ENCODE data around the gene MACROD2. TPM values are rescaled to one million over a fixed set of nuclear protein-coding genes. Genes with fewer than 3 reads are reported as not detected.

The MACROD2 gene
- polyA plus RNA-seq, 1 donor (not counting 4 experiments of a cell fraction or from before 2014, with no cell fraction given), result 0.71 TPM

DNA sequence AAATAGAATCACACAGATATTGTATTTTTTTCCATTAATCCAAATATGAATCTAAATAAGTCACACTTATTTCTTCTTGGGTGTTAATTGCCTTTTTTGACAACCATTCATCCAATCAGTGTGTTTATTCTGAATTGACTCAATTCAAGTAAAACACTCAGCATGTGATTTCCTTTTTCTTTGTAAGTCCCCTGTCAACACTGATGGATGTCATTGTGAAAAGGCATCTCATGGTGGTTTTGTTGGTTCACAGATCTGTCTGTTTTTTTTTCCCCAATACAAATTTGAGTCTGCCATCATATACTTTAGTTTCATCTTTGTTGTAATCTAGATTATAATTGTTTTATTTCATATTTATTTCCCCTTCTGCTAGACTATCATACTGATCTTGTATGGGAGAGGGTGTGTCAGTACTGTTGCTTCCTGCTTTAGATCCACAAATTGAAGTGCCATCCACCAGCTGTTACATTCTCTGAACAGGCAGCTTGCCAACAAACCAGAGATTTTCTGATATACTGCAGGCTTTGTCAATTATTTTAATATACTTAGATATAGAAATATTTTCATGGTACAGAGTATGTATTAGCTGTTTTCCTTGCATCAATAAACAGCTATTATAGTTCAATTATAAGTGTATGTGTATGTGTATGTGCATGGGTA, 406.3 kb downstream of the MACROD2 start:
- H3K27me3 ChIP-seq (ENCODE audit: control insufficient read depth, extremely low read depth, insufficient read depth, low read length), result no peaks in the 10 kb centered on the region
- H3K9me1 ChIP-seq (ENCODE audit: control insufficient read depth, extremely low read depth, insufficient read depth, low read length), result no peaks in the 10 kb centered on the region
- H3K4me1 ChIP-seq (ENCODE audit: control insufficient read depth, extremely low read depth, insufficient read depth, low read length), result peaks cover 12% of the 10 kb centered on the region
- no peak overlapping the region for H3K27ac ChIP-seq (ENCODE audit: control insufficient read depth, insufficient read depth, low read length)
- H2AFZ ChIP-seq (ENCODE audit: control insufficient read depth, low read length), result no peak overlapping the region
- FAIRE-seq (no peak), DNase-seq (ENCODE audit: low read depth, low spot score) (no peak)
- dilution Hi-C loops (cut with MboI; ENCODE audit: extremely low pct_ligation_motif_present, low sequenced_read_pairs), result no loop called here
- H3K36me3 ChIP-seq (ENCODE audit: control insufficient read depth in 2 of 2, extremely low read depth in 1 of 2, insufficient read depth in 2 of 2, low read length in 2 of 2), result no peaks in the 10 kb centered on the region
- TF ChIP-seq, protein P1, sequence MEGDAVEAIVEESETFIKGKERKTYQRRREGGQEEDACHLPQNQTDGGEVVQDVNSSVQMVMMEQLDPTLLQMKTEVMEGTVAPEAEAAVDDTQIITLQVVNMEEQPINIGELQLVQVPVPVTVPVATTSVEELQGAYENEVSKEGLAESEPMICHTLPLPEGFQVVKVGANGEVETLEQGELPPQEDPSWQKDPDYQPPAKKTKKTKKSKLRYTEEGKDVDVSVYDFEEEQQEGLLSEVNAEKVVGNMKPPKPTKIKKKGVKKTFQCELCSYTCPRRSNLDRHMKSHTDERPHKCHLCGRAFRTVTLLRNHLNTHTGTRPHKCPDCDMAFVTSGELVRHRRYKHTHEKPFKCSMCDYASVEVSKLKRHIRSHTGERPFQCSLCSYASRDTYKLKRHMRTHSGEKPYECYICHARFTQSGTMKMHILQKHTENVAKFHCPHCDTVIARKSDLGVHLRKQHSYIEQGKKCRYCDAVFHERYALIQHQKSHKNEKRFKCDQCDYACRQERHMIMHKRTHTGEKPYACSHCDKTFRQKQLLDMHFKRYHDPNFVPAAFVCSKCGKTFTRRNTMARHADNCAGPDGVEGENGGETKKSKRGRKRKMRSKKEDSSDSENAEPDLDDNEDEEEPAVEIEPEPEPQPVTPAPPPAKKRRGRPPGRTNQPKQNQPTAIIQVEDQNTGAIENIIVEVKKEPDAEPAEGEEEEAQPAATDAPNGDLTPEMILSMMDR (optimal IDR thresholded peaks at IDR 0.05 in 1 of 3, IDR thresholded peaks at IDR 0.05 in 1 of 3, conservative IDR thresholded peaks at IDR 0.05 in 1 of 3; ENCODE audit: extremely low read depth in 1 of 3, insufficient read depth in 2 of 3, low read length in 3 of 3), result no peak
- TF ChIP-seq EZH2 (IDR thresholded peaks at IDR 0.05; ENCODE audit: low read length), result no peak
- no peak overlapping the region for H3K9ac ChIP-seq (ENCODE audit: control insufficient read depth, extremely low read depth, insufficient read depth, low read length)
- no peaks in the 10 kb centered on the region for H3K79me2 ChIP-seq (ENCODE audit: control insufficient read depth, insufficient read depth, low read length)
- H3K4me2 ChIP-seq (ENCODE audit: control insufficient read depth, extremely low read depth, insufficient read depth, low read depth, low read length), result no peak overlapping the region
- no peaks in the 10 kb centered on the region for H3K9me3 ChIP-seq (ENCODE audit: control insufficient read depth, low read depth, low read length)
- H4K20me1 ChIP-seq (ENCODE audit: control insufficient read depth, extremely low read depth, insufficient read depth, low read length), result no peaks in the 10 kb centered on the region
- H3K4me3 ChIP-seq (ENCODE audit: control insufficient read depth in 2 of 3, extremely low read depth in 1 of 3, insufficient read depth in 2 of 3, low read depth in 1 of 3, low read length in 3 of 3), result no peak overlapping the region

- Histone ChIP-seq H3K27ac (ENCODE audit: control insufficient read depth, insufficient read depth, low read length) (no peak overlapping the region), H3K79me2 (ENCODE audit: control insufficient read depth, insufficient read depth, low read length) (no peaks in the 10 kb centered on the region), H2AFZ (ENCODE audit: control insufficient read depth, low read length) (no peak overlapping the region), H3K27me3 (ENCODE audit: control insufficient read depth, extremely low read depth, insufficient read depth, low read length) (no peaks in the 10 kb centered on the region), H3K4me2 (ENCODE audit: control insufficient read depth, extremely low read depth, insufficient read depth, low read depth, low read length) (no peak overlapping the region), H3K9me3 (ENCODE audit: control insufficient read depth, low read depth, low read length) (no peaks in the 10 kb centered on the region), H3K36me3 (ENCODE audit: control insufficient read depth in 2 of 2, extremely low read depth in 1 of 2, insufficient read depth in 2 of 2, low read length in 2 of 2) (no peaks in the 10 kb centered on the region), H3K4me1 (ENCODE audit: control insufficient read depth, extremely low read depth, insufficient read depth, low read length) (peaks cover 24% of the 10 kb centered on the region), H3K9ac (ENCODE audit: control insufficient read depth, extremely low read depth, insufficient read depth, low read length) (no peak overlapping the region), H4K20me1 (ENCODE audit: control insufficient read depth, extremely low read depth, insufficient read depth, low read length) (no peaks in the 10 kb centered on the region), H3K9me1 (ENCODE audit: control insufficient read depth, extremely low read depth, insufficient read depth, low read length) (no peaks in the 10 kb centered on the region), H3K4me3 (ENCODE audit: control insufficient read depth in 2 of 3, extremely low read depth in 1 of 3, insufficient read depth in 2 of 3, low read depth in 1 of 3, low read length in 3 of 3) (no peak overlapping the region)
- dilution Hi-C loops (cut with MboI; ENCODE audit: extremely low pct_ligation_motif_present, low sequenced_read_pairs), result no loop called here
- TF ChIP-seq, protein P1 (optimal IDR thresholded peaks at IDR 0.05 in 1 of 3, IDR thresholded peaks at IDR 0.05 in 1 of 3, conservative IDR thresholded peaks at IDR 0.05 in 1 of 3; ENCODE audit: extremely low read depth in 1 of 3, insufficient read depth in 2 of 3, low read length in 3 of 3), result no peak
- no peak for TF ChIP-seq EZH2 (IDR thresholded peaks at IDR 0.05; ENCODE audit: low read length)
- FAIRE-seq, result no peak
- no peak for DNase-seq (ENCODE audit: low read depth, low spot score)
Measured at GRCh38 chr20:14404515-14404914, 409.2 kb downstream of the MACROD2 start.
